Esophagus squamous epithelium (tissue), 4 donors: ENCODE results near the gene ABR.

Source experiments
- CTCF ChIP-seq, 6 experiments: fragments of 450-650 bp in 4 of 6; fragments of 200-600 bp in 2 of 6; sonication (generic) in 2 of 6; IDR thresholded peaks; one replicate each; pipeline ENCODE4 v1.5.1; 2016 to 2019; ENCODE audit warnings: antibody characterized with exemption in 6 of 6, mild to moderate bottlenecking in 4 of 6, moderate library complexity in 4 of 6
- POLR2A ChIP-seq, 4 donors: fragments of 450-650 bp; IDR thresholded peaks; one replicate each; pipeline ENCODE4 v1.6.1; 2017; ENCODE audit warnings: antibody characterized with exemption in 4 of 4, mild to moderate bottlenecking in 4 of 4, moderate library complexity in 3 of 4

GRCh38 chr17:1055751-1056645 is 123.8 kb downstream of the ABR start:
- TF ChIP-seq CTCF (IDR thresholded peaks at IDR 0.05): peak; percentile 47 to 71 (median 58)
- TF ChIP-seq POLR2A (IDR thresholded peaks at IDR 0.05): no peak
